Hematopoietic multipotent progenitor cell treated with erythropoietin and hydrocortisone succinate and interleukin-3 and kit ligand, for 15 days (in vitro differentiated cells): ENCODE data around the gene MARF1.
"Not testable (repeated sequence)": the region's sequence is repeated elsewhere in the genome, so short reads cannot be mapped to it uniquely, and the experiment has no call there.

Source experiments
- DNase-seq: peaks from one replicate; pipeline ENCODE4 v3.0.0-alpha.2; 2015; ENCODE audit warnings: low spot score

MARF1 gene

GRCh38 chr16:15567823-15568222, 75.1 kb downstream of the MARF1 start:
- no peak for DNase-seq

DNA sequence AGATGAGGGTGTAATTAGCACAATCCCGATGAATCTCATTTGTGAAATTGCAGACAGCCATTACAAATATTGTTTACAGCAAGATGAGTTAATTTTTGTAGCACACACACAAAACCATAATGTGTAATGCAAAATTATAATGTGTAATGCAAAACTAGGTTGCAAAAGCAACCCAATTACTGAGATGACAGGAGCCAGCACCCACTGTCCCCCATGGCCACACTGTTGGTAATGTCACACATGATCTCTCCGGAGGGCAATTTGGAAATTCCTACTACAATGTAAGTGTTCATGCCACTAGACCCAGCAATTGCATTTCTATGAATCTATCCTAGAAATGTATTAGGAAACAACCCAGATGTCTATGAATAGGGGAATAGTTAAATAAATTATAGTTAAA, 76.9 kb downstream of the MARF1 start:
- DNase-seq = no peak

GRCh38 chr16:15564604-15565339, 78.2 kb downstream of the MARF1 start:
- no peak for DNase-seq

DNA sequence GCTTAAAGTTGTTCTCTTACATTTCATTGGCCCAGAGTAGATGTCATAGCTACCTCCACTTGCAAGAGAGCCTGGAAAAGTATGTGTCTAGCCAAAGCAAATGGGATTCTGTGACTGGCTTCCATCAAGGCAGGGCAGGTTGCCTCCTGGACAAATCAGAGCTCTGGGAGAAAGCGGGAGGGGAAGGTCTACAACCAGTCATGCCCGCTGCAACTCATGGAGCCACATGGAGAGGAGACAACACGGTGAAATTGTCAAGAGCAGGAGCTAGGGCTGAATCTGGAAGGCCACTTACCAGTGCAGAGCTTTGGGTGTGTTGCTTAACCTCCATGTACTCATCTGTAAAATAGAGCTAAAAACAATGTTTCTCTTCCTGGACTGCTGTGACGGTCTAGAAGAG, 83.8 kb downstream of the MARF1 start:
- DNase-seq = no peak

DNA sequence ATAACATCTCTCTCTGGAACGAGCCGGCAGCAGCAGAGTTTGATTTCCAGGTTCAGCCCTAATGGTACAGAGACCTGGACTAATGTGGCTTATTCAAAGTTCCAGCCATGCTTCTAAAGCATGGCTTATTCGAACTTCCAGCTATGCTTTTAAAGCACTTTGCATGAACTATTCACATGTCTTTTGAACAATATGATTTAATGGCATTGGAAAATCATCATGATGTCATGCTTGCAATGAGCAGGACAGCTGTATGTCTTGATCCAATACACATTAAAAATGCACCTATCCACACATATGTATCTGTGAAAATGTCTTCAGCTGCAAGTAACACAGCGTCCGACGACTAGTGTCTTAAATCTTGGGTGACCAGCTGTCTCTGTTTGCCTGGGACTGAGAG, 85.7 kb downstream of the MARF1 start:
- no peak for DNase-seq

GRCh38 chr16:15556130-15556529, 86.8 kb downstream of the MARF1 start:
- no peak for DNase-seq

- no peak for DNase-seq
These were observed 89.5 kb downstream of the MARF1 start for GRCh38 chr16:15553313-15554088.

DNA sequence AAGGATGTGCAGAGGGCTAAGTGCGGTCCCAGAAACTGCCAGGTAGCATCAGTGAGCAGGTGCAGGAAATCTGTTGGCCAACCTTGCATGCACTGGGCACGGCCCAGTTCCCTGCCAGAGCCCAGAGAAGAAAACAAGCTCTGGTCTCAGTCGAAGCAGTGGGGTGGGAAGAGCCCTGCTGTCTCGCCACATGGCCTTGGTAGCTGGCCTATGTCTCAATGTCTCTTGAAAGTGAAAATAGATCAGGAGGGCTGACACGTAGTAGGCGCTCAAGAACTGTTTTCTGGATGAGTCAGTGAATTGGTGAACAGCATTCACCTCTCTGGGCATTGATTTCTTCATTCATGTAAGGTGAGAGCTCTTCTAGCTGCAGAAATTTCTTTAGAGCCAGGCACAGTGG, 90.4 kb downstream of the MARF1 start:
- DNase-seq = no peak

- peak; percentile 40 for DNase-seq
These were observed 94.5 kb downstream of the MARF1 start for GRCh38 chr16:15548482-15548891.

DNA sequence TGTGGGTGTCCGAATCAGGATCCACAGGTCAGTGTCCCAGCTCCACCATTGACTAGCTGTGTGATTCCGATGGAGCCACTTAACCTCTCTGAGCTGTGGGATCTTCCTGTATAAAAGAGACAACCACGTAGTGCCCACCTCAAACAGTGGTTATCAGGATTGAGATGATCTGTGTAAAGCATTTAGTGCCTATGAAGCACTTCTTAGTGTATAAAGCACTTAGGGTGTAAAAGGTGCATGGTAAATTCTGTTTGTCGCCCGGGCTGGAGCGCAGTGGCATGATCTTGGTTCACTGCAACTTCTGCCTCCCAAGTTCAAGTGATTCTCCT, 95.2 kb downstream of the MARF1 start:
- no peak for DNase-seq

DNA sequence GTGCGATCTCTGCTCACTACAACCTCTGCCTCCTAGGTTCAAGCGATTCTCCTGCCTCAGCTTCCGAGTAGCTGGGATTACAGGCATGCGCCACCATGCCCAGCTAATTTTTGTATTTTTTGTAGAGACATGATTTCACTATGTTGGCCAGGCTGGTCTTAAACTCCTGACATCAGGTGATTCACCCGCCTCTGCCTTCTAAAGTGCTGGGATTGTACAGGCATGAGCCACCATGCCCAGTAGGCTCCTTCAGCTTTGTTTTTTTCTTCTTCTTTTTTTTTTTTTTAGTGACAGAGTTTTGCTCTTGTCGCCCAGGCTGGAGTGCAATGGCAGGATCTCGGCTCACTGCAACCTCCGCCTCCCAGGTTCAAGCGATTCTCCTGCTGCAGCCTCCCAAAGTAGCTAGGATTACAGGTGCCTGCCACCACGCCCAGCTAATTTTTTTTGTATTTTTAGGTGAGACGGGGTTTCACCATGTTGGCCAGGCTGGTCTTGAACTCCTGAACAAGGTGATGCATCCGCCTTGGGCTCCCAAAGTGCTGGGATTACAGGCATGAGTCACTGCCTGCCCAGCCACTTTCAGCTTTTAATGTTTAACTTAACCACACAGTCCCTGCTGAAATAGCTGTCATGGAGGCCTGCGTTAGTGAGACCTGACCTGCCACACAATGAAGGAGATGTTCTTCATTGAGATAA, 95.7 kb downstream of the MARF1 start:
- not testable (repeated sequence) for DNase-seq

- DNase-seq = no peak
These were observed 97.4 kb downstream of the MARF1 start for GRCh38 chr16:15545544-15545943.

- no peak for DNase-seq
These were observed 98.5 kb downstream of the MARF1 start for GRCh38 chr16:15544405-15544804.
